SK-MEL-5 (cell line): Measurements from ENCODE around the gene CSRP2. TPM values are rescaled to one million over a fixed set of nuclear protein-coding genes. Genes with fewer than 3 reads are reported as not detected.

Source experiments
- DNase-seq: peaks from one replicate; pipeline ENCODE4 v3.0.0-alpha.2; 2016; ENCODE audit warnings: low read depth, low spot score
- in situ Hi-C: cut with HindIII; loops from 2 replicates; pipeline ENCODE4 v1.10.0; 2016; ENCODE audit warnings: low sequenced_read_pairs, high pct_unique_total_duplicates, low pct_unique_long_range_greater_than_20kb
- total RNA-seq: library from RNA; depleted of rRNA; stranded (reverse); fragments of >200 nt; shearing (Covaris generic); gene quantifications from 2 replicates; pipeline ENCODE4 v1.2.3, GENCODE V29; 2014

Gene CSRP2
- total RNA-seq, 1 experiment from 2014 or later: 20.2 TPM

DNA sequence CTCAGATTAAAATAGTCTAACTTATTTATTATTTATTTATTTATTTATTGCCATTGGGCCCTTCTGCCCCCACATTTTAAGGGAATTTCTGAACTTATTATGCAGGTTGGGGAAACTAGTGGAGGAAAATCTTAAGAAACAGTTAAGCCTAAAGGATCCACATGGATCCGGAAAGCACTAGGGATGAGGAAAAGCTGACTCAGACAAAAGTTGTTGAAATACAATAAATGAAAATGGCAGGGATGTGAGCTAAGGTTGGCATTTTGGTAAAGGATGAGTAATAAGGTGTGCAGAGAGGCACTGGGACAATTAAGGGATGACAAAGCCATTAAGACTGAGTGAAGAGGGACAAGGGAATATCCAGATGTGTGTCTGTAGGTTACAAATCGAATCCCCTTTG, 20.7 kb upstream of the CSRP2 start:
- in situ Hi-C loops: no loop called here
- no peak for DNase-seq

DNA sequence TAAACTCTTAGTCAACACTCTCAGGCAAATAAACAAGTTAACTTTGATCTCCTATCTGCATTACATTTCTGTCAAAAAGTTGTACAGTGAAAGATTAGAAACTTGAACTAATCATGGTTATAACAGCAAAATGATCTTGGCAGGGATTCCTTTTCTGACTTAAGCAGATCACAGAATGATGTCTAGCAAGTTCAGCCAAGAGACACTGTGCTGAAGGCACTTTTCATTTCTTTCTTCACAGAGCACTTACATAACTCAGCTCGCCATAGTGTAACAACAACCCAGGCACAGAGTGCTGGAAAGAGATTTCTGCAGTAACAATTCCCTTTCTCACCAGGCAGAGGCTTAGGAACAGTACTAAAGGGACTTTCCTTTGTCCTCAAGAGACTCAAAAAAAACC, 19.6 kb upstream of the CSRP2 start:
- in situ Hi-C loops: no loop called here
- DNase-seq: no peak

DNA sequence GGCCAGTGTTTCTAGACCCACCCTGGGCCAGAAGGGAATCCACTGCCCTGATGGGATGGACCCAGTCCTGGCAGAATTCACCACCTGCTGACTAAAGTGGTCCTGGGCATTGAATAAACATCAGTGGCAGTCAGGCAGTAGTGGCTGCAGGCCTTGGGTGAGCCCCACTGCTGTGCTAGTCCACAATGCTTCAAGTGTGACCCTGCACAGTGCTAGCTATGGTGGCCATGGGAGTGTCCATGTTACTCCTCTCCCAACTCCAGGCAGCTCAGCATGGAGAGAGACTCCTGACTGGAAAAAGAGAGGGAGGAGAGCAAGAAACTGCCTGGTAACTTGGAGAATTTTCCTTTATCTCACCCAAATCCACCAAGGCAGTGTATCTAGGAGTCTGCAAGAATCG, 17.5 kb upstream of the CSRP2 start:
- in situ Hi-C loops: no loop called here
- no peak for DNase-seq

DNA sequence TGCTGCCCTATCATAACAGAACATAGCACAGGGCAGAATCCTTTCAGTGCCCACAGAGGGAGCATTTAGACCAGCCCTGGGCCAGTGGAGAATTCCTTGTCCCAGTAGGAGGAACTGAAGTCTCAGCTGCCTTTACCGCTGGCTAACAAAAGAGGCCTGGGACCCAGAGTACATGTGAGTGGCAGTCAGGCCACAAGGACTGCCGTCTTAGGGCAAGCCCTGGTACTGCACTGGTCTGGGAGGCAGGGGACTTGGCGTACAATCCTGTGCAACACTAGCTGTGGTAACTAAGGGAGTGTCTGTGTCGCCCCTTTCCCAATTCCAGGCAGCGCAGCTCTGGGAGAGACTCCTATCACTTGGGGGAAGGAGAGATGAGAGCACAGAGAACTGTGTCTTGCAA, 17.0 kb upstream of the CSRP2 start:
- in situ Hi-C loops: no loop called here

DNA sequence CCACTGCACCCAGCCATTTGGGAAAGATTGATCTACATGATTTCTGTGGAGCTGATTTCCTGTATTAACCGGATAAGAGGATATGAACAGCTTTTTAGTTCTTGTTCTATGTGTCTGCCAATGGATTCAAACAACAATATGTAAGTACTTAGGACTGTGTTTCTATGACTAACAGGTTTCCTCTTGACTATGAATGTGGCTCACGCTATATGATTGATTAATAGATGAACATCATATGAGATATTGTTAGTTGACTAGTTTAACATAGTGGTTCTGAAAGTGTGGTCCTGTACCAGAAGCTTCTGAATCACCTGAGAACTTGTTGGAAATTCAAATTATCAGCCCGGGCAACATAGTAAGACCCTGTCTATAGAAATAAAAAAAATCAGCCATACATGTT, 12.8 kb upstream of the CSRP2 start:
- in situ Hi-C loops: no loop called here
- DNase-seq: no peak

More for the DNA sequence above, 17.0 kb upstream of the CSRP2 start:
- DNase-seq: no peak

DNA sequence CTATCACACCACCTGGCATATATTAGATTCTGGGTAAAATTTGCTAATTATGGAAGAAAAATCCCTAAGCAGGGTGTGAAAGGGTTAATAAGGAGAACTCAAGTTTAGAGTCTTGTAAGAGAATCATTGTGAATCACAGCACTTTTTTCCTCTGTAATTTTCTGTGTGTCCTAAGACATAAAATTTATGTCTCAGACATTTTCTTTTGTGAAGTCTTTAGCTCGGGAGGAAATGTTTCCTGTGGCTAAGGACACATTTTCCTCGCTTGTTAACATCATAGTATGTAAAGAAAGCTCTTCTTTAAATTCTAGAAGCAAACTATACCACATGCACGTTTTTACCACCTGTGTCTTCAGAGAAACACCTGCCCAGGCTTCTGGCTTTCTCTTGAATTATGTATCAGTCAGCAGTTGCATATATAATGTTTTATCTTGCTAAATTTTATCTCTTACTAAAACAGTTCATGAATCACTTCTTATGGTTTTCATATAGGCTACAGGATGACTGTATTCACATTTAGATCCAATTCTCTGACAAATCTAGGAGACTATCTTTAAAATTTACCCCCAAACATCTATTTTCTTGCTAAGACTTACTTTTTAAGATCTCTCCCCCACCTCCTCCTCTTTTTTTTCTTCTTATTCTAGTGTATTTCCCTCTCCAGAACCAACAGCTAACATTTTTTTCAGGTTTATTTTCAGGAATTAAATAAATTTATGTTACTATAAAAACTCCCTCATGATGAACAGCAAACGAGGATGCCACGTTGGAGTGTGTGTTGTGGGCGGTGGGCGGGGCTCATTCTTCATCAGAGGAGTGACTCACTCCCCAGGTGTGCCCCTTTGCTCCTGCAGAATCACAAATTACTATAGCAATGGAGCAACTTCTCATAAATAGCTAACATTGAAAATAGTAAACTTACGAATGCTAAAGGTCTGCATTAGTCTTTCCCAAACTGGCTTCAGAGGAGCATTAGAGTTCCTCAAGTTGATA, 11.6 kb upstream of the CSRP2 start:
- no peak for DNase-seq
- in situ Hi-C loops: no loop called here

DNA sequence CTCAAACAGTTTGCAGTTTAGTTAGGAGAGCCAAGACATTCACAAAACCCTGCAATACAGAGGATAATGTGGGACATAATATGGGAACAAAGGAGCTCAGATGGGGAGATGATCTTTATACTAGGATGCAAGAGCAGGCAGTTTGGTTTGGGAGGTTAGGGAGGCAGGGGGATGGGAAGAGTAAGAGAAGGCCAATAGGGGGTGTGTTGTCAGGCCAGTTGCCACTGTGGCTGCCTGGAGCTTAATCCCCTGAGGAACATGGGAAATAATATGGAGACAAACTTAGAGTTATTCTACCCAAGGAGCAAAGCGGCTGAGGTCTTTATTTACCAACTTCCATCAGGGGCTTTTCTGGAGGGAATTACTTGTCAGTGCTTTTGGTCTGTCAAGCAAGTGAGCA, 10.0 kb upstream of the CSRP2 start:
- DNase-seq: no peak
- in situ Hi-C loops: no loop called here

DNA sequence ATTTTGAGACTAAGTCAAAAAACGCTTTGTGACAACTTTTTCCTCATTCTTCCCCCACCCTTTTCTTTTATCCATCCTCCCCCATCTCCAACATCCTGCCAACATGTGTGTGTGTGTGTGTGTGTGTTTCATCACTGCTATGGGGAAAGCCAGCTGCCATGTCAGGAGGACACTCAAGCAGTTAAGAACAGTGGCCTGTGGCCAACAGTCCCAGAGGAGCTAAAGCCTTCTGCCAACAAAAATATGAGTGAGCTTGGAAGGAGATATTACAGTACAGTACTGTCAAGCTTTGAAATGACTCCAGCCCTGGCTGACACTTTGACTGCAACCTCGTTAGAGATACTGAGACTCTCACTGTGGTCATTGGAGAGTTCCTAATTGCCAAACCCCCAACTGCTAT, 5.0 kb upstream of the CSRP2 start:
- in situ Hi-C loops: no loop called here
- DNase-seq: no peak

DNA sequence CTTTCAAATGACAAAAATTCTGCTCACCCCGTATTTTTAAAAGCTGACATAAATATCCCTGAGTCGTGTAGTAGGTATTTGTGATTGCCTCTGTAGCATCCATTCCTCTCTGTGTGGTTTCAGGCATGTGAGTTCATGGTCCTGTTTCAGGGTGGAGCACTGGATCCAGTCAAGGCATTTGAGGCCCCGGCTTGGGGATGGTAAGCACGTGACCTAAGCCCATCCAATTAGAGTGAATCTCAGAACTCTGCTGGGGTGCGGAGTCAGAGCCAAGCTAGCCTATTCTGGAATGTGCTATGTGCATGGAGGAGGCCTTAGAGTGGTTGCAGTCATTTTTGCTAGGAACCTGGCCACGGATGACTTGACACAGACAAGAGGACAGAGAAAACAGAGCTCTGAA, 4.3 kb upstream of the CSRP2 start:
- no peak for DNase-seq
- in situ Hi-C loops: no loop called here

DNA sequence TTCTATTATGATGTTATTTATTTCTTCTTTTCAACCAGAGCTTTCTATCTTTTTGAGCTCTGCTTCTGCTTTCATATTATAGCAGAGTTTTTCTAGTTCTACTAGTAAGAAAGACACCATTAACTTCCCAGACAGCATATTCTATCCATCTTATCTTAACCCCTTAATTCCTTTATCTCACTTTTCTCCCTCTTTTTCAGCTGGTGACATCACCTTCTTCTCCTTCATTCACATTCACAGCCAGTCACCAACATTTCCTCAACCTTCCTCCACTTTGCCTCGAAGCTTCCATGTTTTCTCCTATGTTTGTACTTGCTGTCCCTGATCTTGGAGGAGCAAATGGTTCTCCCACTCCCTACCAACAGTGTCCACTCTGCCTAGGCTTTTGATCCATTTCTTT, 3.5 kb upstream of the CSRP2 start:
- DNase-seq: no peak
- in situ Hi-C loops: no loop called here

DNA sequence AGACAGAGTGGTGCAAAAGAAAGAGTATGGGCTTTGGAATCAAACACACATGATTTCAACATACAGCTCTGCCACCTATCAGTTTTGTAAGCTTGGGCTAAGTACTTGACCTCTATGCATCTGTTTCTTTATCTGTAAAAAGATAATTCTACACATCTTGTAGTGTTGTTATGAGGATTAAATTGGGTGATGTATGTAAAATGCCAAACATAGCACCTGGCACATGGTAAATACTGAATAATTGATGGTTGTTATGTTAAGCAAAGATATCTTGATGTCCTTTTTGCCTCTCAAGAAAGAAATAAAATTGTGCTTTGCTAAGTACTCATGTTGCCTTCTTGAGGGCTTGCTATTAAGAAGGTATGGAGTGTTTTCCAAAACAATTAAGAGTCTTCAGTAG, 2.3 kb upstream of the CSRP2 start:
- no peak for DNase-seq
- in situ Hi-C loops: no loop called here

DNA sequence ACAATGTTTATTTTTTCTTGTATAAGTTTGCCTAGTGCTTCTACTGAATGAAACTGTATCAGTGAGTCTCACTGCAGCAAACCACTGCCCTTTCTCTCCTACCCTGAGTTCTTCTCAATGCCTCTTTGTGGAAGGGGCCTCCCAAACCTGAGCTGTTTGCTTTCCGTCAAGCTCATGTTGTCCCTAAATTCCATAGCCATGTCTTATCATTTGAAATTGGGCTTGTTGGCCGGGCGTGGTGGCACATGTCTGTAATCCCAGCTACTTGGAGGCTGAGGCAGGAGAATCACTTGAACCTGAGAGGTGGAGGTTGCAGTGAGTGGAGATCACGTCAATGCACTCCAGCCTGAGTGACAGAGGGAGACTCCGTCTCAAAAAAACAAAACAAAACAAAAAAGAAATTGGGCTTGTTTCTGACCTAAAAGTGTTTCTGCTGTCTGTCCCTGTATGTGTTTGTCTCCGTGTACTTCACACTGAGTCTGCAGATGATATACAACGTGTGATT, 1.8 kb upstream of the CSRP2 start:
- DNase-seq: no peak
- in situ Hi-C loops: no loop called here

DNA sequence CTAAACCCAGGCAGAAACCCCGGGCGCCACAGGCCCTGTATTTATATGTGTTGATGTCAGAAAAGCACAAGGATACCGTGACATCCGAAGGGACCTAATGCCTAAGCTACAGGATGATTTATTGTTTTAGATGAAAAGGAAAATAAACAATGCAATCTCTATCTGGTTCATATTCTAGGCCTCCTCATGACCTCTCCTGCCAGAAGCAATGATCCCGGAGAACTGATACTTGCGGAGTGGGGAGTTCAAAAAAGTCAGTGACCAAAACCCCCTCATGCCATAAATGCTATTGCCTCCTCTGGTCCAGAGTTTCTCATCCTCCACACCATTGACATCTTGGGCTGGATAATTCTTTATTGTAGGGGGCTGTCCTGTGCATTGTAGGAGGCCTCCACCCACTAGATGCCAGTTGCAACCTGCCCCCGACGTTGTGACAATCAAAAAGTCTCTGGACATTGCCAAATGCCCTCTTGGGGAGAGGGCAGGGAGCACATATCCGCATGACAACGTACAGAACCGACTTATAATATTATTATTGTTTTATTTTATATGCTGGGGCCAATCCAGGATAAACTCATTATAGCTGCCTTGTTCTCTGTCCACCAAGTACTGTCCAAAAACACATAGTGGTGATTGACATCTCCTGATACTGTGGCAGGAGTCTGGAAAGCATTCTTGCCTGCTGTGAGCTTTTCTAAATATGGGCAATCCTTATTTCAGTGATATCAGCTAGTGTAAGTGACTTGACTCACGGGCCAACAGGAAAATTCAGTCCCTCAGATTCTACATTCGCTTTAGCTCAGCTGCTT, 1.1 kb upstream of the CSRP2 start:
- DNase-seq: peak; percentile 58
- in situ Hi-C loops: no loop called here

DNA sequence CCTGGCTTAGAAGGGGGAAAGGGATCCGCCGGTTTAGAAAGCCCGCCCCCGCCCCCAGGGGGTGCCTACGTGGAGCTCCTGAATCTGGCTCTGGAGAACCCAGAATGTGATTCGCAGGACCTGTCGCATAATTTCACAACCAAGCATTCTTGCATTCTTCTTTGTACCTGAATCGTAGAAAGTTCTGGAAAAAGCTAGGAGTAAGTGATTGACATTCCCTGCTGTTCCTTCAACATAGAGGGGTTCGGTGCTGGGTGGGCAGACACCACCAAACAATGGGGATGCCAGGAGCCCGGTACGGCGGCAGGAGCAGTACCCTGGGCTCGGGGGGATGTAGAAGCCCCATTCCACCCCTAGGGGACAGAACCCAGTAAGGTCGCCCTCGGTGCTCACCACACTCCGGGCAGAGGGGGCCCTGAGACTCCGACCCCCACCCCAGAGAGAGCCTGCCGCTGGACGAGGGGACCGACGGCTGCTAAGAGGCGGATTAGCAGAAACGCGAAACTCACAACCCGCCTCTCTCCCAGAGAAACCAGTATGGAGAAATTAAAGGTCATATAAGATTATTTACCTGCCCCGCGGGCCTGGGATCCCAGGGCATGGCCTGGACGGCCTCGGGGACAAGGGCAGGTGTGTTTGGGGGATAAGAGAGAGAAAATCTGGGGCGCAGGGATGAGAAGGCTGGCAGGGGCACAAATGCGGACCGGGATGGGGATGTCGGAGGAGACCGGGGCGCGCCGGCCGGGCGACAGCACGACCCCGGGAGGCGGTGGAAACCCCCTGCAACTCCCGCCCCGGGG, 520 bp downstream of the CSRP2 start:
- DNase-seq: no peak
- in situ Hi-C loops: no loop called here

DNA sequence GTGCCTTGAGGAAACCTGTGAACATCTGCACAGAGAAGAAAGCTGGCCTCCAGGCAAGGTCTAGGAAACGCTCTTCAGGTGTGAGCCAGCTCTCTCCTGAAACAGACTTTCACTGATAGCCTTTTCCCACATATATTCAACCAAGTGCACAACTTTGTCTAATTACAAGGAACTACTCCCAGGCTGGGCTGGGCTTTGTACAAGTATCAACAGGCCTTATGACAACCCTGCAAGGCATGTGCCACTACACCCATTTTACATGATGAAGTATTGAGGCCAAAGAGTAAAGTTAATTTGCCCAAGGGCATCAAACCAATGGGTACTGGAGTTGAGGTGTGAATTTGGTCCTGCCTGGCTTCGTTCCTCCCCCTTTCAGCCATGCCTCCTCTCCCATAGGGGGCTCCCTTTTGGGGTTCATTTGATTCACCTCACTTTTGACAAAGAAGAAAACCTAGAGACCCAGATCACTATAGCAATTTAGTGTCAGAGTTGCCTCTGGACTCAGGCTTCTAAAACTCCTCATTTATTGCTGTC, 2.1 kb downstream of the CSRP2 start:
- DNase-seq: no peak
- in situ Hi-C loops: no loop called here

DNA sequence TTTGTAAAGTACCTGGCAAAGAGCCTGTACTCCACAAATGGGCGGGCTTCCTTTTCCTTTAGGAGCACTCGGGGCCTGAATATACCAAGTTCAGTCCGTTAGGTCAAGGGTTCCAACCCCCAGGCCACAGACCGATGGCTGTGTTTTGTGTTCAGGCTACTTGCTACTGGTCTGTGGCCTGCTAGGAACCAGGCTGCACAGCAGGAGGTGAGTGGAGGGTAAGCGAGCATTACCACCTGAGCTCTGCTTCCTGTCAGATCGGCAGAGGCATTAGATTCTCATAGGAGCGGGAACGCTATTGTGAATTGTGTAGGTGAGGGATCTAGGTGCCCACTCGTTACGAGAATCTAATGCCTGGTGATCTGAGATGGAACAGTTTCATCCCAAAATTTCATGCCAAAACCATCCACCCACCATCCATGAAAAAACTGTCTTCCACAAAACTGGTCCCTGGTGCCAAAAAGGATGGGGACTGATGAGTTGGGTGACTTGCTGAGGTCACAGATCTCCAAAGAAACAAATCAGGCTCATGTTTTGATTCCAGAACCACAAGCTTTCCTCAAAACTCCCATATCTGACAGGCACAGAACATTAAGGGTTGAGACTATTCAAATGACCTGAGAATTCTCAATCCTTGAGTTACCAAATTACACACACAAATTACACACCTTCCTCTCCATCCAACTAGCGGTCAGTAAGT, 4.2 kb downstream of the CSRP2 start:
- in situ Hi-C loops: no loop called here
- DNase-seq: no peak

DNA sequence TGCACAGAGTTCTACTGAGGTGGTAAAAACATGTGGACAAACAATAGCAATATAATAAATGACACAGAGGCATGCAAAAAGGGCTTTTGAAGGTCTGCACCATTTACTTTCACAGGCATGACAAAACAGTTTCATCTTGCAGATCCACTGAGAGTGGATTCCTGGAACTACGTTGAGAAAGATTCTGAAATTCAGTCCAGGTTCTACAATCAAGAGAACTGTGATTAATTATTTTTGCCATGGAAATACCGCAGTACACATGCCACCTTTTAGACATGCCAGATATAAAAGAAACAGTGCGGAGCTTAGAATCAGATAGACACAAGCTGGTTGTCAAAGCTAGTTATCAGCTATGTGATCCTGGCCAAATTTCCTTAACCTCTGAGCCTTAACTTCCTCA, 4.8 kb downstream of the CSRP2 start:
- in situ Hi-C loops: no loop called here

More for the DNA sequence above, 4.8 kb downstream of the CSRP2 start:
- DNase-seq: no peak
